ENCODE data around the gene BTBD2.
"Not testable (repeated sequence)": the region's sequence is repeated elsewhere in the genome, so short reads cannot be mapped to it uniquely, and the experiment has no call there.

The BTBD2 gene

DNA sequence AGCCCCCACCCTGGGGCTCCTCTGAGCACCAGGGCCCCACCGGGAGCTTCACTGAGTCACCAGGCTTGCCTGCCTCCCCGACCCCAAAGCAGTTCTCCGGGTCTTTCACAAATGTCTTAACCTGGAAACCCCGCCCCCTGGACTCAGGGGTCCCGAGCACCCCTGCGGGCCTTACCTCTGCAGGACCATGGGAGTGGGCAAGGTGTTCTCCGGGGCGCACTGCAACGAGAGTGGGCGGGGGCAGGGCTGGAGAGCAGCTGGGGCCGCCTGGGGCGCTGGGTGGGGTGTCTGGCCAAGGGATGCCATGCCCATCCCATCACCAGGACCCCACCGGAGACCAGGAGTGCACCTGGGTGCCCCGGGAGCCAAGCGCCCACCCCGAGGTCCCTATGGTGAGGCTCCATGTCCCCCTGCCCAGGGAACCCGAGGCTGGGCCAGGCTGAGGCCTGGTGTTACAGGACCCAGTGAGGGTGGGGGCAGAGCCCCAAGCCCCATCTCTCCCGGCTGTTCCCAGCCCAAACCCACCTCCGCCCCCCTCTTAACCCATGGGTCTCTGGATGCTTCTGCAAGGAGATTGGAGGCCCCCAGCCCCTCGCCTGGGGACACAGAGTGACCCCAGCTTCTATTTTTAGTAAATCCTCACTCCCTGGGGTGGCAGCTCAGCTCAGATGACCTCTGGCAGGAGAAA, 24.6 kb upstream of the BTBD2 start:
- no peak for DNase-seq (ENCODE audit: low read depth)

DNA sequence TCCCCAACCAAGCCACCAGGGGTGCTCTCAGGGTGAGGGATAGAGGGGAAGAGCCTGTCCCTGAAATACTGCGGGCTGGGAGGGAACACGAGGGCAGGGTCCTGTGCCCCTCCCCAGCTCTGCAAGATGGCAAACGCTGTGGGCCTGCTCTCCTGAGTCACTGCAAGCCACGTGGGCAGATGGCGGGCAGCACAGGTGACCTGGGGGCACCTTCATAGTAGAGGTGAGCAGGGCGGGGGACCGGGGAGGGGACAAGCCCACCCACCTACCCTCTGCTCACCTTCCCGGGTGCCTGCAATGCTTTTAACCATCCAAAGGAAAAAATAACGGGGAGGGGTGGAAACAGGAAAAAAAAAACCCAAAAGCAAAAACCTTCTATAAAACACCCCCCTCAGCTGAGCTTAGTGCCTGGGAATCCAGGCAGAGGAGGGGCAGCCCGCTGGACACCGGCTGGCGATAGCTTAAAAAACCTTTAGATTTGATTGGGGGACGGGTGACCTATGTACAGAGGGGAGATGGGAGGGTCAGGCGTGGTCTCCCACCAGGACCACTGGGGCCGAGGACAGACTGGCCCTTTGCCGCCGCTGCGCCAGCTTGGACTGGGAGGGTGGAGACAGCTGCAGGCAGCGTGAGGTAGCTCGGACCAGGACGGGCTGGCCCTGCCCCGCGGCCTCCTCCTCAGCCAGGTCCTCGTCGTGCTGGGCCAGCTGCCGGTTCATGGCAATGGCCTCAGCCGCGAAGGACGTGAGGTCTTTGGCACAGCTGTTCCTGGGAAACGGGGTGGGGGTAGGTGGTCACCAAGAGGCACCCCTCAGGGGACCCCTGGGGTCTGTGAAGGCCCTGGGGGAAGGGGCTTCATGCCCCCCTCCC, 23.8 kb upstream of the BTBD2 start:
- DNase-seq (ENCODE audit: low read depth), result no peak

DNA sequence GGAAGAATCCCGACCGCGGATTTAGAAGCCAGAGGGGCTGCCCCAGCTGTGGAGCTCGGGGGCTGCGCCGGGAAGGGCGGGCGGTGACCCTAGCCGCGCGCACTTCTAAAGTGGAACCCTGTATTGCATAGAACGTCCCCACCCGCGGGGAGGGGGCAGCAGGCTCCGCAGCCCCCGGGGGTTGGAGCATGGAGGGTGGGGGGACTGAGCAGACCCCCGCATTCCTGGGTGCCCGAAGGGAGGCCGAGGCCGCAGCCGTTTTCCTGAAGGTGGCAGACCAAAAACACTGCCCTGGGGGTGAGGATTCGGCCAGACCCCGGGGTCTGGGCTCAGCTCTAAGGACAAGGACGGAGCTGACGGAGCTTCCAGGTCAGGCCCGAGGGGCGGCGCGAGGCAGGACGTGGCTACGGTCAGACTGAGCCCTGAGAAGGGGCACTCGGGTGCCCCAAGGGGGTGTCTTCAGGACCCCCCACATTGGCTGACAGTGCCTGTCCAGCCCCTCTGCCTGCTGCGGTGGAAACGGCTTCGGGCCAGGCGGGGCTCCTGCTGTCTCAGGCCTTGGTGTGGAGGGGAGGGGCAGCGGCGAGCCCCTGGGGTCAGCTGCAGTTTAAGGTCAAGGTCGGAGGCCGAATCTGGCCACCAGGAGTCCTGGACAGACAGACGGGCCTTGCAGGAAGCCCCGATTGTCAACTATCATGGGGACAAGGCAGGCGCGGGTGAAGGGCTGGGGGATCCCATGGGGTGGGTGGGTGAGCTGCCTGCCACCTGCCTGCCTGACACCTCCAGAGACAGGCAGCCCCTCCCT, 23.0 kb upstream of the BTBD2 start:
- DNase-seq (ENCODE audit: low read depth), result no peak

DNA sequence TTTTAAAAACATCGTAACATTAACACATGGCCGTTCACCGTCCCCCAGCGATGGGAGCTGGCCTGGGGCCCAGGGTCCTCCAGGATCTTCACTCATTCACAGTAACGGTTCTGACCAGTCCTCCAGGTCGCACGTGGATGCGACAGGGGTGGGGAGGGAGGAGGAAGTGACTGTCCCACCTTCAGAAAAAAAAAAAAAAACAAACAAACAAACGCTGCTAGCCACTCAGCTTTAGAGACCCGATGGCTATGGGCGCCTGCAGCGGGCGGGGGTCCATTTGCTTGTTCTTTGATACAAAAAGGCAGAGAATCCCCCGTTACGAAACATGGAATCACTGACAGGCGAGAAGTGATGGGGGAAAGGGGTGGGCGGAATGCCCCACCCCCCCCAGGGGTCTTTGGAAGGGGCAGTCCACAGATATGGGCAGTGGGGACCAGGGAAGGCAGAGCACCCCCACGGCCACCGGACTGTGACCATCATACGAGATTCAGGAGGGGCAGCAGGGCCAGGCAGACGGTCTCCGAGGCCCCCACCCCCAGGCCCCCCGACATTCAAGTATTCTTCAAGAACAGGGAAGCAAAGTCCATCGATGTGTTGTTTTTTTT, 22.2 kb upstream of the BTBD2 start:
- DNase-seq (ENCODE audit: low read depth), result no peak

DNA sequence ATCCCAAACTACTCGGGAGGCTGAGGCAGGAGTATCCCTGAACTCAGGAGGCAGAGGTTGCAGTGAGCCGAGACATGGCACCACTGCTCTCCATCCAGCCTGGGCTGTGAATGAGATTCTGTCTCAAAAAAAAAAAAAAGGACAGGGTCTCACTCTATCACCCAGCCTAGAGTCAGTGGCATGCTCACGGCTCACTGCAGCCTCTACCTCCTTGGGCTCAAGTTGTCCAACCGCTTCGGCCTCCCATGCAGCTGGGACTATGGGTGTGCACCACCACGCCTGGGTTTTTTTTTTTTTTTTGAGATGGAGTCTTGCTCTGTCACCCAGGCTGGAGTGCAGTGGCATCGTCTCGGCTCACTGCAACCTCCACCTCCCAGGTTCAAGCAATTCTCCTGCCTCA, 20.9 kb upstream of the BTBD2 start:
- no peak for DNase-seq (ENCODE audit: low read depth)

DNA sequence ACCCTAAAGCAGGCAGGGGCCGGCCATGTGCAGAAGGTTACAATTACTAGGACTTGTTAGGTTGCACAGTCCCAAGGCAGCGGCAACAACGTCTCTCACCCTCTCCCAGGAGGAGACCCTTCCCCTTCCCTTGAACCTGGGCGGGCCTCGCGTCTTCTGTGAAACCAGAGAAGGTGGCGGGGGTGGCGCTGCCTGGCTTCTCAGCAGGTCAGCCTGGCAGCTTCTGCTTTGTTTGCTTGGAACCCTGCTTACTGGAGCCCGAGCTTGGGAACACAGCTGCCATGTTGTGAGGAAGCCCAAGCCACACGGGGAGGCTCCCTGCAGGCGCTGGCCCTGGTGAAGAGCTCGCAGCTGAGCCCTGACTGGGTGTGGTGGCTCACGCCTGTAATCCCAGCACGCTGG, 20.1 kb upstream of the BTBD2 start:
- DNase-seq (ENCODE audit: low read depth), result no peak

DNA sequence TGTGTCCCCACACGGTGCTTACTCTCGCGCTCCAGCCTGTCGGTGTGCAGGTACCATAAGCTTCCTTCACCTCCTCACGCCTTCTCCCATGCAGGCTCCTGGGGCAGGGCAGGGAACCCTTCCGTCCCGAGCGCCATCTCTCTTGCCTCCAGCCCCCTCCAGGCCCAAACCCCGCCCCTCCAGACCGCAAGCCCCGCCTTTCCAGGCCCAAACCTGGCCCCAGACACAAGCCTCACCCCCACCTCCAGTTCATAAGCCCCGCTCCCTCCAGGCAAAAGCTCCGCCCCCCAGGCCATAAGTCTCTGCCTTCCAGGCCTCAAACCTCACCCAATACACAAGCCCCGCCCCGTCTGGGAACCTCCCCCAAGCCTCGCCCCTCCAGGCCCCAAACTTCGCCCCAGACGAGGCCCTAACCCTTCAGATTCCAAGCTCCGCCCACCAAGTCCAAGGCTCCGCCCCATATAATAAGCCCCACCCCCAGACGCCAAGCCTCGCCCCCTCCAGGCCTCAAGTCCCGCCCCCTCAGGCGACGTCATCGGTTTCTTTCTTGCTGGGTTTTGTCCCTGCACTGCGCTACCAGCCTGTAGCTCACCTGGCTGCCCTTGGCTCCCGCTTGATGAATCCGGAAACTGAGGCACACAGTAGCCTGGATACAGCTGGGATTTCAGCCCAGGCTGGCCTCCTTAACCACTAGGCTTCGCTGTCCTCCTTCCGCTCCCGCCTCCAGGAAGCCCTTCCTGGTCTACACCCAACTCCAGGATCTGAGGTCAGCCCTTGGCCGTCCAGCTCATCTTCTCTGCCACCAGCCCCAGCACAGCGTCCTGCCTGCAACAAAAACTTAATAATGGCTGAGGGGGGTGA, 19.4 kb upstream of the BTBD2 start:
- DNase-seq (ENCODE audit: low read depth), result peak; percentile 40

DNA sequence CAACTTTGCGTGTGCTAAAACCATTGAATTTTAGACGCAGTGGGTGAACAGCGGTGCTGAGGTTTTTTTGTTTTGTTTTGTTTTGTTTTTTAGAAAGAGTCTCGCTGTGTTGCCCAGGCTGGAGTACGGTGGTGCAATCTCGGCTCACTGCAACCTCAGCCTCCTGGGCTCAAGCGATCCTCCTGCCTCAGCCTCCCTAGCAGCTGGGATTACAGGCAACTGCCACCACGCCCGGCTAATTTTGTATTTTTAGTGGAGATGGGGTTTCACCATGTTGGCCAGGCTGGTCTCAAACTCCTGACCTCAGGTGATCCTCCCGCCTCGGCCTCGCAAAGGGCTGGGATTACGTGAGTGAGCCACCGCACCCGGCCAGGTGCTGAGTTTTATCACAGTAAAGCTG, 18.7 kb upstream of the BTBD2 start:
- DNase-seq (ENCODE audit: low read depth), result not testable (repeated sequence)

DNA sequence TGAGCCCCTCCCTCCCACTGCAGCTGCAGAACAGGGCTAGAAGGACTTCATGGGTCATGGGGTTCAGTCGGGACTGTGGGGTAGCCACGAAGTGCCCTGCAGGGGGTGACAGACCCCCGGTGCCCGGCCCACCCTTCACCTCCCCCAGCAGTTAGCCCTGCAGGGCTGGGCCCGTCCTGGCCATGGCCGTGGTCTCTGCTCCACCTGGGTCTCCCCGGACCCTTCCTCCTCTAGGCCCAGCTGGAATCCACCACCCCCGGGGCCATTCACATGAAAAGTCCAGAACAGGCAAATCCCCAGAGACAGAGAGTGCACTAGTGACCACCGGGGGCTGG, 18.3 kb upstream of the BTBD2 start:
- DNase-seq (ENCODE audit: low read depth), result no peak

DNA sequence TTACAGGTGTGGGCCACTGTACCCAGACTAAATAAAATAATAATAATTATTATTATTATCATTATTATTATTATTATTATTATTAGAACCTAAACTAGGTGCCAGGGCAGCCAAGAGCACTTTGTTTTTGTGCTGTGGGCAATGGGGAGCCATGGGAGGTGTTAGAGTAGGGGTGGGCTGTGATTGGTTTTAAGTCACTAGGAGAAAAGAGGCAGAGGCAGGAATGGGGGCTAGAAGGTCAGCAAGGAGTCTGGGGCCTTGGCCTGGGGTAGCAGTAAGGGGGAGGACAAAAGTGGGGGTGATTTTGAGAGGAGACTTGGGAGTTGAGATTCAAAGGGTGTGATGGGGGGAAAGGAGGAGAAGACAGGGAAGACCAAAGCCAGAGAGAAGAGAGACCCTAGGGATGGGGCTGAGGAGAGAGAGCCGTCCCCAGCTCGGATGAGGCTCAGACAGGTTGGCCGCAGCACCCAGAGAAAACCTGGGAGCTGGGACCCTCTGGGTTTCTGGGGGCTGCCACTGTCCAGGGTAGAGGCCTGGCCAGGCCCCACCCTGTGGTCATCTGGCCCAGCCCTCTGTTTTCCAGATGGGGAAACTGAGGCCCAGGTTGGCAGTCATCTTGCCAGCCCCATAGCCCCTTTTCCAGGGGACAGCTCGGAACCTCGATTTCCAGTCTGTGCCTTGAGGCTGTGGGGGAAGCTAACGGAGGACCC, 17.8 kb upstream of the BTBD2 start:
- DNase-seq (ENCODE audit: low read depth), result no peak

DNA sequence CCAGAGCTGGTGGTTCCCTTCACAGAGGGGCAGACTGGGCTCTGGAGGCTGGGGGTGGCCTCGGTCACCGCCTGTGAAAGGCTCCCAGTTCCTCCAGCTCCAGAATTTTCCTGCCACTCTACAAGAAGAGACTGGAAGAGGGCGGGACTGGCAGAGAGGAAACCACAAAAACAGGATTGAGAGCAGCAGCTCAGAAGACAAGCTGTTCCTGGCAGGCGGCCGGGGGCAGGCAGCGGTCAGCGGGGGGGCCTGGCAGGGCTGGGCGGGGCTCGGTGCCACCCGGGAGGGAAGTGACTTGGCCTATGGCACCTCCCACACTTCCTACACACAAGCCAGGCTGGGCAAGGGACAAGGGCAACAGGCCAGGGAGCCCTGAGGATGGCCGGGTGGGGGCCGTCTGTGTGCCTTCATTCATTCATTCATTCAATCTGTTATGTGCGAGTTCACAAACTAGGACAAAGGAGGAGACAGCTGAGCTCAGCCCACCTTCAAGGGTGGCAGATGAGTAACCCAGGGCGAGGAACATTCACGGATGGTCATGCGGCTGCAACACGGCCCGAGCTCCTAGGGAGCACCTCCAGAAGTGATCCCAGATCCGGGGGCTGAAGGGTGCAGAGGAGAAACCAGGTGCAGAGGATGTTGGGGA, 16.9 kb upstream of the BTBD2 start:
- DNase-seq (ENCODE audit: low read depth), result no peak

DNA sequence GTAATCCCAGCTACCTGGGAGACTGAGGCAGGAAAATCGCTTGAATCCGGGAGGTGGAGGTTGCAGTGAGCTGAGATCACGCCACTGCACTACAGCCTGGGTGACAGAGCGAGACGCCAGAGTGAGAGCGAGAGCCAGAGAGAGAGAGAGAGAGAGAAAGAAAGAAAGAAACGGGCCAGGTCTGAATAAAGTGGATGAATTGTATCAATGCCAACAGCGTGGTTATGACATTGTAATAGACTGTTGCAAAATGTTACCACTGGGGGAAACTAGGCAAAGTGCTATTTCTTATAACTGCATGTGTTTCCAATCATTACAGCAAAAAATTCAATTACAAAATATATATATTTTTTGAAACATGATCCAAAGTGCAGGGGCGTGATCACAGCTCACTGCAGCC, 11.8 kb upstream of the BTBD2 start:
- no peak for DNase-seq (ENCODE audit: low read depth)

DNA sequence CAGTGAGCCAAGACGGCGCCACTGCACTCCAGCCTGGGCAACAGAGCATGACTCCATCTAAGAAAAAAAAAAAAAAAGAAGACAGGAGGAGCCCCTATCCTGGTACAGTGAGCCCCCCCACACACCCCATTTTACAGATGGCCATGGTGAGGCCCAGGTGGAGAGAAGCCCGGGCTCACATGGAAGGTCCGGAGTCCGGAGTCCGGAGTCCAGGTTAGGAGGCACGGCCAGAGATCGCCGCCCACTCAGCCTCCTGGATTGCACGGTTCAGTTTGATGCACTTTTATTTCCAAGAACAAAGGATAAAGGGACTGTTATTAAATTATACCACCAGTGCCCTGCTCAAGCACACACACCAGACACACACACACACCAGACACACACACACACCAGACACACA, 11.3 kb upstream of the BTBD2 start:
- DNase-seq (ENCODE audit: low read depth), result no peak

DNA sequence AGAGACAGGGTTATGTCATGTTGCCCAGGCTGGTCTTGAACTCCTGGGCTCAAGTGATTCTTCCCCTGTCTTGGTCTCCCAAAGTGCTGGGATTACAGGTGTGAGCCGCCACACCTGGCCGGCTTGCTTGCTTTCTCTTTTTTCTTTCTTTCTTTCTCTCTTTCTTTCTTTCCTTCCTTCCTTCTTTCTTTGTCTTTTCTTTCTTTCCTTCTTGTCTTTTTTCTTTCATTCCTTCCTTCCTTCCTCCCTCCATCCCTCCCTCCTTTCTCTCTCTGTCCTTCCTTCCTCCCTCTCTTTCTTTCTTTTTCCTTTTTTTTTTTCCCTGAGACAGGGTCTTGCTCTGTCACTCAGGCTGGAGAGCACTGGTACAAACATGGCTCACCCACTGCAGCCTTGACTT, 6.8 kb upstream of the BTBD2 start:
- no peak for DNase-seq (ENCODE audit: low read depth)

DNA sequence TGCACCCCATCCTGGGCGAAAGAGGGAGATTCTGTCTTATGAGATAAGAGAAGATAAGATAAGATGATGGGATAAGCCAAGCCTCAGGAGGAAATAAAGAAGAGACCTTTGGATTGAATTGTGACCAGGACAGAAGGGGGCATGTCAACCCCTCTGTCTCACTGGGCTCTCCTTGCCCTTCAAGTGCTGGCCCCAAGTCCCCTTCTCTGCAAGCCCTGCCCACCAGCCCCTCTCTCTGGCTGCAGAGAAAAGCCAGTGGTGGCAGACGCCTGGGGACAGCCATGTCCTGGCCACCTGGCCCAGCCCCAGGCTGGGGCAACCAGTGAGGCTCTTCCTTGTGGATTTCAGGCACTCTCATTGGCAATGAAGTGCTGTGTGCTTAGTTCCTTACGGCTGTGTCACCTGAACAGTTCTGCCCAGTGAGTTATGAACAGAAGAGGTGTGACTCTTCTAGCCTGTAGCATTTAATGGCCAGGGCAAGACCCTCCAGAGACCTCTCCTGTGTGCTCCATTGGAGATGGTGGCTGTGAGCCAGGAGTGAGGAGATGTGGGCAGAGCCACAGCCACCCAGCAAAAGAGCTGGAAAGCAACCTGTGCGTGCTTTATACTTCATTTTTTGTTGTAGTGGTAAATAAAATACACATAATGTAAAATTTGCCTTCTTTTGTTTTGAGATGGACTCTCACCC, 6.1 kb upstream of the BTBD2 start:
- DNase-seq (ENCODE audit: low read depth), result no peak

DNA sequence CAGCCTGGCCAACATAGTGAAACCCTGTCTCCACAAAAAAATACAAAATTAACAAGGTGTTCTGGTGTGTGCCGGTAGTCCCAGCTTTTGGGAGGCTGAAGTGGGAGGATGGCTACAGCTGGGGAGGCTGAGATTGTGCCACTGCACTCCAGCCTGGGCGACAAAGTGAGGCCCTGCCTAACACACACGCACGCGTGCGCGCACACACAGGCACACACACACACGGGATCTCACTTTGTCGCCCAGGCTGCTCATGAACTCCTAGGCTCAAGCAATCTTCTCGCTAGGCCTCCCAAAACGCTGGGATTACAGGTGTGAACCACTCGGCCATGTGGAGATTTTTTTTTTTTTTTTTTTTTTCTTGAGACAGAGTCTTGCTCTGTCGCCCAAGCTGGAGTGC, 3.2 kb upstream of the BTBD2 start:
- DNase-seq (ENCODE audit: low read depth), result no peak

DNA sequence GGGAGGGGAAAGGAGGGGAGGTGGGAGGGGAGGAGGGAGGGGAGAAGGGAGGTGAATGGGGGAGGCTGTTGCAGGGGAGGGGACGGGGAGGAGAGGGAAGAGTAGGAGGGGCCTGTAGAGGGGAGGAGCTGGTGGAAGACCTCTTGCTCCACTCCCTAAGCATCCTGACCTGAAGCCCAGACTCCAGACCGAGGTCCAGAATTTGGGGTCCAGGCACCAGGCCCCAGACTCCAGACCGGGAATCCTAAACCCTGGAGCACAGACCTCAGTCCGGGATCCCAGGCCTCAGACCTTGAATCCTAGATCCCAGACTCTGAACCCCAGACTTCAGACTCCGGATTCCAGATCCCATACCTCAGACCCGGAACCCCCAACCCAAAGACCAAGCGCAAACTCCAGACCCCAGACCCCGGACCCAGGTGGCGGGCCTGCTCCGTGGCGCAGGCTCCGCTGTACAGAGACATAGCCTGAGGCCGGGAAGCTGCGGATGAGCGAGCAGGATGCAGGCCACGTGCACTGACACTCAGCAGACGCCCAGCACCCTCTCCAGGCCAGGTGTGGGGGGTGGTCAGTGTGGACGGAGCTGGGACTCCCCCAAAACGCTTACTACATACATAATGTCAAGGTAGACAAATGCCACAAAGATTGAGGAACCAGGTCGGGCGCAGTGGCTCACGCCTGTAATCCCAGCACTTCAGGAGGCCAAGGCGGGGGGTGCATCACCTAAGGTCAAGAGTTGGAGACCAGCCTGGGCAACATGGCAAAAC, 710 bp upstream of the BTBD2 start:
- DNase-seq (ENCODE audit: low read depth), result peak; percentile 49

DNA sequence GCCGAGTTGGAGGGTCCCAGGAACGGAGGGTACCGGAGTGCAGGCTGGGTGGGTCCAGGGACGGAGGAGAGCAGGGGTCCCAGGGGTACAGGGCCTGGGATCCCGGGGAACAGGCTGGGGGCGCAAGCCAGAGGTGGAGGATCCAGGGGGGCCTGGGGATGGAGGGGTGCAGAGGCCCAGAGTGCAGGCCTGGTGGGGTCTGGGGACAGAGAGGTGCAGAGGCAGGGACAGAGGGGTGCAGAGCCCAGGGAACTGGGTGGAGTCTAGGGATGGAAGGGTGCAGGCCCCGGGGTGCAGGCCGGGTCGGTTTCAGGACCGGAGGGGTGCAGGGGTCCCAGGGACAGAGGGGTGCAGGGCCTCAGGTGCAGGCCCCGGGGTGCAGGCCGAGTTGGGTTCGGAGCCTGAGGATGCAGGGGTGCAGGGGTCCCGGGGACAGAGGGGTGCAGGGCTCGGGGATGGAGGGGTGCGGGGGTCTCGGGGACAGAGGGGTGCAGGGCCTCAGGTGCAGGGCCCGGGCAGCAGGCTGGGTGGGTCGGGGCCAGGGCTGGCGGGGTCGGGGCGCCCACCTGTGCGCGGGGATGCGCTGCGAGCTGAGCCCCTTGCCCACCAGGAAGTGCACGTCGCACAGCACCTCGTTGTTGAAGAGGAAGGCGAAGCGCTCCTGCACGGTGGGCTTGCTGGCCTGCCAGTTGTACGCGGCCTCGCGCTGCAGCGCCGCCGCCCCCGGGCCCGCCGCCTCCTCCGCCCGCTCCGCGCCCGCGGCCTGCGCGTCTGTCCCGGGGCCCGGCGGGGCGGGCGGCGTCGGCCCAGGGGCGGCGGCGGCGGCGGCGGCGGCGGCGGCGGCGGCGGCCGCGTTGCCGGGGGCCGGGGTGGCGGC, 545 bp downstream of the BTBD2 start:
- no peak for DNase-seq (ENCODE audit: low read depth)
